Trophoblast cell (in vitro differentiated cells and primary cell): ENCODE results near the gene C11orf68.

Experiments
- DNase-seq, 2 donors: peaks; one replicate each; pipeline ENCODE4 v3.0.0-alpha.2; 2016
- H2AFZ ChIP-seq: 2 replicates; pipeline ENCODE4 v1.6.1; 2013; ENCODE audit warnings: low read length, moderate library complexity, mild to moderate bottlenecking; ENCODE audit not compliant: insufficient read depth, poor library complexity
- H2AK5ac ChIP-seq: 2 replicates; pipeline ENCODE4 v1.6.1; 2013; ENCODE audit warnings: mild to moderate bottlenecking, low read length
- H2BK120ac ChIP-seq: 2 replicates; pipeline ENCODE4 v1.6.1; 2013; ENCODE audit warnings: low read length, mild to moderate bottlenecking, moderate library complexity; ENCODE audit not compliant: insufficient read depth, poor library complexity
- H2BK12ac ChIP-seq: 2 replicates; pipeline ENCODE4 v1.6.1; 2013; ENCODE audit warnings: mild to moderate bottlenecking, low read length, moderate library complexity
- H2BK5ac ChIP-seq: 2 replicates; pipeline ENCODE4 v1.6.1; 2013; ENCODE audit warnings: low read length, low read depth, moderate library complexity, mild to moderate bottlenecking; ENCODE audit not compliant: poor library complexity
- H3K14ac ChIP-seq: 2 replicates; pipeline ENCODE4 v1.6.1; 2013; ENCODE audit warnings: mild to moderate bottlenecking, low read length
- H3K18ac ChIP-seq: 2 replicates; pipeline ENCODE4 v1.6.1; 2013; ENCODE audit warnings: mild to moderate bottlenecking, low read length
- H3K23ac ChIP-seq: 2 replicates; pipeline ENCODE4 v1.6.1; 2013; ENCODE audit warnings: low read length
- H3K27ac ChIP-seq: 2 replicates; pipeline ENCODE4 v1.5.1; 2013; ENCODE audit warnings: low read depth, mild to moderate bottlenecking, inconsistent platforms, low read length, moderate library complexity
- H3K27me3 ChIP-seq: 2 replicates; pipeline ENCODE4 v1.6.1; 2013; ENCODE audit warnings: inconsistent platforms, mild to moderate bottlenecking, low read length, moderate library complexity; ENCODE audit not compliant: insufficient read depth
- H3K36me3 ChIP-seq, 2 experiments: 1 replicate in 1 of 2; 2 replicates in 1 of 2; pipeline ENCODE4 v1.6.1; 2013; ENCODE audit warnings: low read length in 2 of 2, mild to moderate bottlenecking in 2 of 2, moderate library complexity in 1 of 2; ENCODE audit not compliant: insufficient read depth in 2 of 2, control insufficient read depth in 1 of 2
- H3K4ac ChIP-seq: 2 replicates; pipeline ENCODE4 v1.6.1; 2013; ENCODE audit warnings: low read depth, mild to moderate bottlenecking, low read length, moderate library complexity
- H3K4me1 ChIP-seq, 2 experiments: 1 replicate in 1 of 2; 2 replicates in 1 of 2; pipeline ENCODE4 v1.6.1; 2013; ENCODE audit warnings: low read length in 2 of 2, mild to moderate bottlenecking in 2 of 2, moderate library complexity in 1 of 2; ENCODE audit not compliant: insufficient read depth in 2 of 2, control insufficient read depth in 1 of 2
- H3K4me2 ChIP-seq: 2 replicates; pipeline ENCODE4 v1.6.1; 2013; ENCODE audit warnings: inconsistent platforms, mild to moderate bottlenecking, low read length, moderate library complexity
- H3K4me3 ChIP-seq: 2 replicates; pipeline ENCODE4 v1.5.1; 2013; ENCODE audit warnings: mild to moderate bottlenecking, low read depth, low read length, inconsistent platforms
- H3K79me1 ChIP-seq: one replicate; pipeline ENCODE4 v1.6.1; 2013; ENCODE audit warnings: low read length
- H3K79me2 ChIP-seq: 2 replicates; pipeline ENCODE4 v1.6.1; 2013; ENCODE audit warnings: low read length, mild to moderate bottlenecking; ENCODE audit not compliant: control insufficient read depth, insufficient read depth, poor library complexity
- H3K9ac ChIP-seq: 2 replicates; pipeline ENCODE4 v1.6.1; 2013; ENCODE audit warnings: mild to moderate bottlenecking, low read length
- H3K9me3 ChIP-seq: 2 replicates; pipeline ENCODE4 v1.6.1; 2013; ENCODE audit warnings: low read depth, mild to moderate bottlenecking, control low read depth, inconsistent platforms, low read length; ENCODE audit not compliant: insufficient read depth
- H4K12ac ChIP-seq: 2 replicates; pipeline ENCODE4 v1.6.1; 2013; ENCODE audit warnings: low read depth, mild to moderate bottlenecking, low read length, moderate library complexity
- H4K8ac ChIP-seq: 2 replicates; pipeline ENCODE4 v1.6.1; 2013; ENCODE audit warnings: low read depth, mild to moderate bottlenecking, low read length, moderate library complexity
- H4K91ac ChIP-seq: one replicate; pipeline ENCODE4 v1.6.1; 2013; ENCODE audit warnings: low read depth, mild to moderate bottlenecking, low read length, moderate library complexity
- WGBS: extraction: QIAGEN DNeasy Blood & Tissue Kit; methylation state at CpG from one replicate; pipeline ENCODE4 v1.1.7; 2013; ENCODE audit warnings: missing lambda C conversion rate; ENCODE audit not compliant: insufficient read length, insufficient coverage; ENCODE audit errors: extremely low coverage; 5-methylcytosine and 5-hydroxymethylcytosine counted together

Gene C11orf68

DNA sequence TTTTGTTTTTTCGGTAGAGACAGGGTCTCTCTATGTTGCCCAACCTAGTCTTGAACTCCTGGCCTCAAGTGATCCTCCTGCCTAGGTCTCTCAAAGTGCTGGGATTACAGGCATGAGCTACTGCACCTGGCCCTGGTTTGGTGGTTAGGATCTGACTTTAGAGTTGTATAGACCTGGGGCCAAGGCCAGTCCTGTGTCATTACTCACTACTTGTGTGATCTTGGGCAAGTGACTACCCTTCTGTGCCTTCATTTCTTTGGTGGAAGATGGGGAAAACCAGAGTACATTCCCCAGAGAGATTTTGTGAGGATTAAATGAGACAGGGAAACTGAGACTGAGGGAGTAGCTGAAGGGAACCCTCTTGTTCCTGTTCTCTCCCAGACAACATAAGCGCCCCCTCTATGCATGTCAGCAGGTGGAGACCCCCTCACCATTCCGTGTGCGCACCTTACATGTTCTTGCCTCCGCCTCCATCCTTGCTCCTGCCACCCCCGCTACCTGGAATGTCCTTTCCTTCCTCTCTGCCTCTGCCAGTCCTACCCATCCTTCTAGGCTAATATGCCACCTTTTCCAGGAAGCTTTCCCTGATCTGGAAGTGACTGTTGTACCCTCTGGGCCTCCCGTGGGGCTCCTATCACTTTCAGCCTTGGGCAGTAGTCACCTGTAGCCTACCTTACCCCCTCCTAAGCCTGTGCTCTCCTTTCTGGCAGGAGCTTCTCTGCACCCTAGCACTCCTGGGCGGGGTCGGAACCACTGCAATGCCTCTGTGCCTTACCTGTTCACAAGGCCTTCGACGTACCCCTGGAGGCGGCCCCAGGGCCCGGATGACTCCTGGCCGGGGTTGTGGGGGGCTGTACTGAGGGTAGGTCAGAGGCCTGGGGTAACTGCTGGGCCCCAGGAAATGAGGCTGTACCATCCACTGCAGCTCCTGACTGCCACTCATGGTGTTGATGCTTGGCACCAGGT, 22.5 kb downstream of the C11orf68 start:
- H3K9me3 ChIP-seq, result no peaks in the 10 kb centered on the region
- no peak overlapping the region for H2AFZ ChIP-seq
- H3K36me3 ChIP-seq, result peaks cover 0 to 10% of the 10 kb centered on the region in 2 experiments
- H2BK120ac ChIP-seq, result no peak overlapping the region
- no peak for DNase-seq
- peaks cover 9% of the 10 kb centered on the region for H3K79me2 ChIP-seq
- H4K91ac ChIP-seq, result no peak overlapping the region
- no peak overlapping the region for H3K4me2 ChIP-seq
- H2BK5ac ChIP-seq, result no peak overlapping the region
- peaks cover 13% of the 10 kb centered on the region for H3K27me3 ChIP-seq
- H3K18ac ChIP-seq, result no peak overlapping the region
- peaks cover 13 to 24% of the 10 kb centered on the region in 2 experiments for H3K4me1 ChIP-seq
- no peak overlapping the region for H3K14ac ChIP-seq
- no peak overlapping the region for H4K8ac ChIP-seq
- no CpG with 5 or more reads among the region's 14 CpGs for WGBS
- H3K79me1 ChIP-seq, result peaks cover 15% of the 10 kb centered on the region
- H2BK12ac ChIP-seq, result no peak overlapping the region
- H3K4me3 ChIP-seq, result no peak overlapping the region
- no peak overlapping the region for H3K9ac ChIP-seq
- no peak overlapping the region for H3K27ac ChIP-seq
- H3K4ac ChIP-seq, result no peak overlapping the region
- H3K23ac ChIP-seq, result no peak overlapping the region
- no peak overlapping the region for H4K12ac ChIP-seq
- no peak overlapping the region for H2AK5ac ChIP-seq

DNA sequence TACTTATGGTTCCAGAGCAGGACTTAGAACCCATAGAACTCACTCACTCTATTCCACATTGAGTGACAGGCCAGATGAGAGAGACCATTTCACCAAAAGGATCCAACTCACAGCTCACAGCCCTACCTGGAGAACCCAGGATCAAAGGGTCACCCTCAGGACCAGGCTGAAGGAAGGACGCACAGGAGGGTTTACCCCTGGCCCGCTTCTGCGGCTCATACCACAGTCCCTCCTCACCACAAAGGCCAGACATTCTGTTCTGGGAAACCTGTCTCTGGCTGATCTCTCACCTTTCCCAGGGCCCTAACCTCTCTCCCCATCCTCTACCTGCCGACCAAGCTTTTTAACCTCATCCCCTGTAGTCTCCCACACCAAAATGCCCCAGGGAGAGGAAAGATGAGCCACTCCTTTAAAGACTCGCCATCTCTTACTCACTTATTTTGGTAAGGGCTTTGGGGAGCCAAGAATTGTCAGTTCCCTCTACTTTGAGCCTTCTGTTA, 23.3 kb downstream of the C11orf68 start:
- WGBS, result no CpG with 5 or more reads among the region's 5 CpGs
- Histone ChIP-seq H3K79me1 (peaks cover 23% of the 10 kb centered on the region), H3K4me3 (no peak overlapping the region), H3K27ac (no peak overlapping the region), H3K4me2 (no peak overlapping the region), H3K79me2 (peaks cover 17% of the 10 kb centered on the region), H2BK12ac (no peak overlapping the region), H4K91ac (no peak overlapping the region), H4K8ac (no peak overlapping the region), H2AK5ac (peak overlapping the region; percentile 56), H2AFZ (no peak overlapping the region), H3K4me1 (peaks cover 11 to 25% of the 10 kb centered on the region in 2 experiments), H4K12ac (no peak overlapping the region), H3K9ac (no peak overlapping the region), H3K14ac (no peak overlapping the region), H2BK120ac (no peak overlapping the region), H3K23ac (no peak overlapping the region), H3K27me3 (peaks cover 13% of the 10 kb centered on the region), H3K18ac (no peak overlapping the region), H3K4ac (no peak overlapping the region), H2BK5ac (no peak overlapping the region), H3K36me3 (peaks cover 0 to 10% of the 10 kb centered on the region in 2 experiments), H3K9me3 (no peaks in the 10 kb centered on the region)
- no peak for DNase-seq

DNA sequence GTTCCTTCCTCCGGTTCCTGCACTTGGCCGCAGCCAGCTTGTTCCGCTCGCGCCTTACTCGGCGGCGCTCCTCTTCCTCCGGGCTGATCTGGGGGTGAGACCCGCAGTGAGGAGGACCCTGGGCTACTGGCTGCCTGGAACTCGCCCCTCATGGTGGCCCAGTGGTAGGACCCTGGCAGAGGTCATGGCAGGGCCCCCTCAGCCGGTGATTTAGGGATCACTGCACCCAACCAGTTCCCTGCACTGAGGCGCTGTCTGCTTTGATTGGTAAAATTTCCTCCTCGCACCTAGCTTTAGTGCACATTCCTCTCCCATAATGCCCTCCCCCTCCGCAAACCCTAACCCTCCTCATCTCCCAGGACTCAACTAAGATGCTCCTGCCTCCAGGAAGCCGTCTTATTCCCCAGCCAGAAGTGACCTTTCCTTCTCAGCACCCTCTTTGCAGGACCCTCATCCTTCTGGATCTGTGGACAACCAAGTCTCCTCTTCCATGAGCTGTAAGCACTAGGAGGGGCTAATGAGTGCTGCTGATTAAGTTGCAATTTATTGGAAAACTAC, 24.7 kb downstream of the C11orf68 start:
- no peak overlapping the region for H2BK120ac ChIP-seq

GRCh38 chr11:65892661-65893317, 26.1 kb downstream of the C11orf68 start:
- Histone ChIP-seq H3K4ac (no peak overlapping the region), H2AK5ac (no peak overlapping the region), H4K8ac (no peak overlapping the region), H3K9ac (no peak overlapping the region), H3K14ac (no peak overlapping the region), H3K27me3 (no peaks in the 10 kb centered on the region), H3K4me1 (peaks cover 7 to 21% of the 10 kb centered on the region in 2 experiments), H3K79me1 (peaks cover 23% of the 10 kb centered on the region), H3K18ac (no peak overlapping the region), H2BK12ac (no peak overlapping the region), H3K79me2 (peaks cover 11% of the 10 kb centered on the region), H3K9me3 (no peaks in the 10 kb centered on the region), H3K23ac (no peak overlapping the region), H4K91ac (no peak overlapping the region), H4K12ac (no peak overlapping the region), H3K27ac (no peak overlapping the region), H3K4me2 (no peak overlapping the region), H2BK120ac (no peak overlapping the region), H3K36me3 (peaks cover 0 to 10% of the 10 kb centered on the region in 2 experiments), H3K4me3 (no peak overlapping the region), H2AFZ (no peak overlapping the region), H2BK5ac (no peak overlapping the region)
- DNase-seq, result no peak
- WGBS, result no CpG with 5 or more reads among the region's 10 CpGs

More for the DNA sequence above, 24.7 kb downstream of the C11orf68 start:
- no peak overlapping the region for H2BK5ac ChIP-seq
- H4K12ac ChIP-seq, result no peak overlapping the region
- H3K4me1 ChIP-seq, result peaks cover 7 to 18% of the 10 kb centered on the region in 2 experiments
- no peak overlapping the region for H3K14ac ChIP-seq
- H4K91ac ChIP-seq, result no peak overlapping the region
- no peak overlapping the region for H3K4ac ChIP-seq
- peaks cover 17% of the 10 kb centered on the region for H3K79me1 ChIP-seq
- H3K79me2 ChIP-seq, result peaks cover 11% of the 10 kb centered on the region
- H3K23ac ChIP-seq, result no peak overlapping the region
- H3K18ac ChIP-seq, result no peak overlapping the region
- H3K9me3 ChIP-seq, result no peaks in the 10 kb centered on the region
- no peak overlapping the region for H3K27ac ChIP-seq
- H3K4me2 ChIP-seq, result no peak overlapping the region
- H3K36me3 ChIP-seq, result peaks cover 0 to 10% of the 10 kb centered on the region in 2 experiments
- H3K27me3 ChIP-seq, result peaks cover 2% of the 10 kb centered on the region
- no peak overlapping the region for H3K9ac ChIP-seq
- no peak overlapping the region for H4K8ac ChIP-seq
- H2AK5ac ChIP-seq, result no peak overlapping the region
- H2BK12ac ChIP-seq, result no peak overlapping the region
- DNase-seq, result no peak
- H3K4me3 ChIP-seq, result no peak overlapping the region
- no CpG with 5 or more reads among the region's 16 CpGs for WGBS
- no peak overlapping the region for H2AFZ ChIP-seq
